ENCODE results near the gene IL24. TPM values are rescaled to one million over a fixed set of nuclear protein-coding genes. Genes with fewer than 3 reads are reported as not detected.

The IL24 gene
- total and polyA plus RNA-seq, 2 donors (not counting 1 experiment from before 2014, with no cell fraction given) = not detected

DNA sequence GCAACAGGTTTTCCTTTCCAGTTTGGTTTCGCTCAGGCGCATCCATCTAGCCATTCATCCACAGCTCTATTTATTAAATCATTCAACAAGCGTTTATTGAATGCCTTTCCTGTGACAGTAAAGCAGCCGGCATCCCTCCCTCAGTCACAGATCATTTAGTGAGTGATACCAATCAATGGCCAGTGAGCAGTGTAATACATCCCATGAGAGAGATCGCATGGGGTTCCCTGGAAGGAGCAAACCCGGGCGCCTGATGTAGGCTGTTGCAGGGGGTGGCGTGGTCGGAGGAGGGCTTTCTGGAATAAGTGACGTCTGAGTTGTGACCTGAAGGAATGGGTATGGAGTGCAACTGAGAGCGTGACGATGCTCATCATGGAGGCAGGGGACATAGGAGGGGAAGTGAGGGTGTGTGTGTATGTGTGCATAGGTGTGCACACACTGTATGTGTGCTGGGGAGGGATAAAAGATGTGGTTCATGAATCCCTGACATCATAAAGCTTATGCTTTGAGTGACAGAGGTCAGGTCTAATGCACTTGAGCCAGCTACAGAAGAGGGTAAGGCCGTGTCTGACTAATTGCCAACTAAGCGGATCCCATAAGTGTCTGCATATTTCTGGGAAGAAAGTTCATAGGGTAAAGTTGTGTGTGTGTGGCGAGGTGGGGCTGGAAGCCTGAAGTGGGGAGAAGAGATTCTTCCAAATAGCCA is 17.9 kb downstream of the IL24 start:
- no peak for ATAC-seq (ENCODE audit: low read depth)
- Histone ChIP-seq H3K36me3 (replicated peaks in 1 of 2; ENCODE audit: control extremely low read depth in 1 of 2, control insufficient read depth in 1 of 2, extremely low read depth in 1 of 2, insufficient read depth in 2 of 2, low read length in 1 of 2) (peaks cover 8 to 96% of the 10 kb centered on the region in 2 experiments), H3K4me1 (ENCODE audit: control insufficient read depth in 2 of 2, insufficient read depth in 2 of 2, low read length in 2 of 2) (peaks cover 78 to 82% of the 10 kb centered on the region in 2 donors), H3K27ac (ENCODE audit: low read length in 2 of 2) (peak overlapping the region; percentile 26 to 88), H3K9ac (ENCODE audit: low read length) (peak overlapping the region; percentile 96), H4K20me1 (ENCODE audit: control insufficient read depth, insufficient read depth, low read length, poor library complexity, severe bottlenecking) (peaks cover 100% of the 10 kb centered on the region), H3K79me2 (ENCODE audit: control insufficient read depth, insufficient read depth, low read length) (peaks cover 98% of the 10 kb centered on the region), H3K4me2 (replicated peaks; ENCODE audit: low read depth, low read length, poor library complexity, severe bottlenecking) (peak overlapping the region; percentile 81), H3K27me3 (replicated peaks in 1 of 4; ENCODE audit: control extremely low read depth in 1 of 4, control insufficient read depth in 3 of 4, insufficient read depth in 4 of 4, low read length in 3 of 4) (no peaks in the 10 kb centered on the region), H3K9me3 (ENCODE audit: control extremely low read depth in 1 of 3, control insufficient read depth in 2 of 3, insufficient read depth in 1 of 3, low read length in 2 of 3) (no peaks in the 10 kb centered on the region), H2AFZ (ENCODE audit: insufficient read depth, low read depth, low read length, poor library complexity, severe bottlenecking) (no peak overlapping the region), H3K4me3 (ENCODE audit: control extremely low read depth in 1 of 5, extremely low read depth in 1 of 5, insufficient read depth in 1 of 5, low read depth in 2 of 5, low read length in 4 of 5) (peak overlapping the region; percentile 40 to 99 (median 72))
- WGBS (ENCODE audit: insufficient coverage) = 87% methylated on average over 11 of the region's 15 CpGs
- Mint-ChIP-seq H3K27me3 (no peaks in the 10 kb centered on the region), H3K9me3 (ENCODE audit: insufficient read depth) (no peaks in the 10 kb centered on the region), H3K27ac (peak overlapping the region; percentile 84), H3K4me3 (no peak overlapping the region), H3K4me1 (peaks cover 88% of the 10 kb centered on the region)
- no peak for DNase-seq
- ChIA-PET POLR2A (interaction anchor here (2.8 to 8.6 kb wide), 2 partner anchors 10 to 16 kb away, joined by 11 to 69 read pairs; no protein-coding TSS in a partner anchor), CTCF (interaction anchor here (0.7 to 13.0 kb wide), 7 partner anchors 8 to 303 kb away, joined by 3 to 723 read pairs (median 70); partner anchors contain the start of gene EIF2D)
- intact Hi-C loops (cut with micrococcal nuclease) = loop anchor here (10.0 kb wide), 1 partner anchor 440 kb away; the partner anchor contains the start of gene IKBKE
- TF ChIP-seq, protein P1, sequence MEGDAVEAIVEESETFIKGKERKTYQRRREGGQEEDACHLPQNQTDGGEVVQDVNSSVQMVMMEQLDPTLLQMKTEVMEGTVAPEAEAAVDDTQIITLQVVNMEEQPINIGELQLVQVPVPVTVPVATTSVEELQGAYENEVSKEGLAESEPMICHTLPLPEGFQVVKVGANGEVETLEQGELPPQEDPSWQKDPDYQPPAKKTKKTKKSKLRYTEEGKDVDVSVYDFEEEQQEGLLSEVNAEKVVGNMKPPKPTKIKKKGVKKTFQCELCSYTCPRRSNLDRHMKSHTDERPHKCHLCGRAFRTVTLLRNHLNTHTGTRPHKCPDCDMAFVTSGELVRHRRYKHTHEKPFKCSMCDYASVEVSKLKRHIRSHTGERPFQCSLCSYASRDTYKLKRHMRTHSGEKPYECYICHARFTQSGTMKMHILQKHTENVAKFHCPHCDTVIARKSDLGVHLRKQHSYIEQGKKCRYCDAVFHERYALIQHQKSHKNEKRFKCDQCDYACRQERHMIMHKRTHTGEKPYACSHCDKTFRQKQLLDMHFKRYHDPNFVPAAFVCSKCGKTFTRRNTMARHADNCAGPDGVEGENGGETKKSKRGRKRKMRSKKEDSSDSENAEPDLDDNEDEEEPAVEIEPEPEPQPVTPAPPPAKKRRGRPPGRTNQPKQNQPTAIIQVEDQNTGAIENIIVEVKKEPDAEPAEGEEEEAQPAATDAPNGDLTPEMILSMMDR (IDR thresholded peaks at IDR 0.05) = no peak
- TF ChIP-seq EZH2 (IDR thresholded peaks at IDR 0.05; ENCODE audit: borderline replicate concordance, insufficient read depth, low read depth, low read length, poor library complexity, severe bottlenecking) = no peak
